ENCODE measurements around the gene FGF9.

Gene FGF9

GRCh38 chr13:21694831-21695230 lies 24.0 kb downstream of the FGF9 start:
- no peak overlapping the region for H3K9ac ChIP-seq (ENCODE audit: low read depth, low read length)
- H3K36me3 ChIP-seq (ENCODE audit: insufficient read depth, low read length): no peaks in the 10 kb centered on the region
- H3K27me3 ChIP-seq (ENCODE audit: control insufficient read depth, insufficient read depth, low read length): peaks cover 21% of the 10 kb centered on the region
- H3K4me3 ChIP-seq (ENCODE audit: low read length): no peak overlapping the region
- H3K9me3 ChIP-seq (replicated peaks; ENCODE audit: low read length): no peaks in the 10 kb centered on the region
- no peak overlapping the region for H3K4me2 ChIP-seq (ENCODE audit: low read length)
- no peaks in the 10 kb centered on the region for H3K4me1 ChIP-seq (ENCODE audit: control insufficient read depth, insufficient read depth, low read length)

- Histone ChIP-seq H3K4me2 (ENCODE audit: low read length) (no peak overlapping the region), H3K9me3 (replicated peaks; ENCODE audit: low read length) (no peaks in the 10 kb centered on the region), H3K4me1 (ENCODE audit: control insufficient read depth, insufficient read depth, low read length) (no peaks in the 10 kb centered on the region), H3K36me3 (ENCODE audit: insufficient read depth, low read length) (no peaks in the 10 kb centered on the region), H3K4me3 (ENCODE audit: low read length) (no peak overlapping the region), H3K9ac (ENCODE audit: low read depth, low read length) (no peak overlapping the region), H3K27me3 (ENCODE audit: control insufficient read depth, insufficient read depth, low read length) (peaks cover 16% of the 10 kb centered on the region)
Observed at GRCh38 chr13:21695546-21695945, 24.7 kb downstream of the FGF9 start.

- Histone ChIP-seq H3K36me3 (ENCODE audit: insufficient read depth, low read length) (no peaks in the 10 kb centered on the region), H3K9ac (ENCODE audit: low read depth, low read length) (no peak overlapping the region), H3K9me3 (replicated peaks; ENCODE audit: low read length) (no peaks in the 10 kb centered on the region), H3K27me3 (ENCODE audit: control insufficient read depth, insufficient read depth, low read length) (peaks cover 9% of the 10 kb centered on the region), H3K4me2 (ENCODE audit: low read length) (no peak overlapping the region), H3K4me1 (ENCODE audit: control insufficient read depth, insufficient read depth, low read length) (no peaks in the 10 kb centered on the region), H3K4me3 (ENCODE audit: low read length) (no peak overlapping the region)
Observed at GRCh38 chr13:21696865-21697448, 26.1 kb downstream of the FGF9 start.

- no peaks in the 10 kb centered on the region for H3K4me1 ChIP-seq (ENCODE audit: control insufficient read depth, insufficient read depth, low read length)
- no peaks in the 10 kb centered on the region for H3K9me3 ChIP-seq (replicated peaks; ENCODE audit: low read length)
- H3K4me3 ChIP-seq (ENCODE audit: low read length): no peak overlapping the region
- no peak overlapping the region for H3K9ac ChIP-seq (ENCODE audit: low read depth, low read length)
- H3K27me3 ChIP-seq (ENCODE audit: control insufficient read depth, insufficient read depth, low read length): peaks cover 5% of the 10 kb centered on the region
- H3K4me2 ChIP-seq (ENCODE audit: low read length): no peak overlapping the region
- no peaks in the 10 kb centered on the region for H3K36me3 ChIP-seq (ENCODE audit: insufficient read depth, low read length)
Observed at GRCh38 chr13:21698817-21699679, 28.2 kb downstream of the FGF9 start.

- H3K9me3 ChIP-seq (replicated peaks; ENCODE audit: low read length): no peaks in the 10 kb centered on the region
- no peaks in the 10 kb centered on the region for H3K4me1 ChIP-seq (ENCODE audit: control insufficient read depth, insufficient read depth, low read length)
- peaks cover 5% of the 10 kb centered on the region for H3K27me3 ChIP-seq (ENCODE audit: control insufficient read depth, insufficient read depth, low read length)
- no peak overlapping the region for H3K4me3 ChIP-seq (ENCODE audit: low read length)
- H3K9ac ChIP-seq (ENCODE audit: low read depth, low read length): no peak overlapping the region
- no peak overlapping the region for H3K4me2 ChIP-seq (ENCODE audit: low read length)
- no peaks in the 10 kb centered on the region for H3K36me3 ChIP-seq (ENCODE audit: insufficient read depth, low read length)
Observed at GRCh38 chr13:21701460-21701859, 30.6 kb downstream of the FGF9 start.

- H3K4me1 ChIP-seq (ENCODE audit: control insufficient read depth, insufficient read depth, low read length): no peaks in the 10 kb centered on the region
- no peak overlapping the region for H3K9ac ChIP-seq (ENCODE audit: low read depth, low read length)
- H3K27me3 ChIP-seq (ENCODE audit: control insufficient read depth, insufficient read depth, low read length): no peaks in the 10 kb centered on the region
- H3K4me3 ChIP-seq (ENCODE audit: low read length): no peak overlapping the region
- no peak overlapping the region for H3K4me2 ChIP-seq (ENCODE audit: low read length)
- no peaks in the 10 kb centered on the region for H3K9me3 ChIP-seq (replicated peaks; ENCODE audit: low read length)
- no peaks in the 10 kb centered on the region for H3K36me3 ChIP-seq (ENCODE audit: insufficient read depth, low read length)
Observed at GRCh38 chr13:21703846-21704245, 33.0 kb downstream of the FGF9 start.

- Histone ChIP-seq H3K4me1 (ENCODE audit: control insufficient read depth, insufficient read depth, low read length) (no peaks in the 10 kb centered on the region), H3K4me3 (ENCODE audit: low read length) (no peak overlapping the region), H3K4me2 (ENCODE audit: low read length) (no peak overlapping the region), H3K27me3 (ENCODE audit: control insufficient read depth, insufficient read depth, low read length) (no peaks in the 10 kb centered on the region), H3K9ac (ENCODE audit: low read depth, low read length) (no peak overlapping the region), H3K36me3 (ENCODE audit: insufficient read depth, low read length) (no peaks in the 10 kb centered on the region), H3K9me3 (replicated peaks; ENCODE audit: low read length) (no peaks in the 10 kb centered on the region)
Observed at GRCh38 chr13:21707586-21707985, 36.7 kb downstream of the FGF9 start.

GRCh38 chr13:21709697-21710096 lies 38.8 kb downstream of the FGF9 start:
- Histone ChIP-seq H3K9ac (ENCODE audit: low read depth, low read length) (no peak overlapping the region), H3K36me3 (ENCODE audit: insufficient read depth, low read length) (no peaks in the 10 kb centered on the region), H3K27me3 (ENCODE audit: control insufficient read depth, insufficient read depth, low read length) (no peaks in the 10 kb centered on the region), H3K4me3 (ENCODE audit: low read length) (no peak overlapping the region), H3K9me3 (replicated peaks; ENCODE audit: low read length) (no peaks in the 10 kb centered on the region), H3K4me2 (ENCODE audit: low read length) (no peak overlapping the region), H3K4me1 (ENCODE audit: control insufficient read depth, insufficient read depth, low read length) (no peaks in the 10 kb centered on the region)

- Histone ChIP-seq H3K27me3 (ENCODE audit: control insufficient read depth, insufficient read depth, low read length) (no peaks in the 10 kb centered on the region), H3K9me3 (replicated peaks; ENCODE audit: low read length) (no peaks in the 10 kb centered on the region), H3K4me3 (ENCODE audit: low read length) (no peak overlapping the region), H3K36me3 (ENCODE audit: insufficient read depth, low read length) (no peaks in the 10 kb centered on the region), H3K9ac (ENCODE audit: low read depth, low read length) (no peak overlapping the region), H3K4me1 (ENCODE audit: control insufficient read depth, insufficient read depth, low read length) (no peaks in the 10 kb centered on the region), H3K4me2 (ENCODE audit: low read length) (no peak overlapping the region)
Observed at GRCh38 chr13:21710163-21710562, 39.3 kb downstream of the FGF9 start.

GRCh38 chr13:21717817-21718216 lies 46.9 kb downstream of the FGF9 start:
- no peak overlapping the region for H3K4me3 ChIP-seq (ENCODE audit: low read length)
- H3K4me1 ChIP-seq (ENCODE audit: control insufficient read depth, insufficient read depth, low read length): no peaks in the 10 kb centered on the region
- no peak overlapping the region for H3K9ac ChIP-seq (ENCODE audit: low read depth, low read length)
- no peaks in the 10 kb centered on the region for H3K9me3 ChIP-seq (replicated peaks; ENCODE audit: low read length)
- no peaks in the 10 kb centered on the region for H3K36me3 ChIP-seq (ENCODE audit: insufficient read depth, low read length)
- no peak overlapping the region for H3K4me2 ChIP-seq (ENCODE audit: low read length)
- H3K27me3 ChIP-seq (ENCODE audit: control insufficient read depth, insufficient read depth, low read length): no peaks in the 10 kb centered on the region

- H3K9ac ChIP-seq (ENCODE audit: low read depth, low read length): no peak overlapping the region
- no peaks in the 10 kb centered on the region for H3K36me3 ChIP-seq (ENCODE audit: insufficient read depth, low read length)
- H3K4me3 ChIP-seq (ENCODE audit: low read length): no peak overlapping the region
- H3K4me2 ChIP-seq (ENCODE audit: low read length): no peak overlapping the region
- H3K4me1 ChIP-seq (ENCODE audit: control insufficient read depth, insufficient read depth, low read length): no peaks in the 10 kb centered on the region
- H3K27me3 ChIP-seq (ENCODE audit: control insufficient read depth, insufficient read depth, low read length): no peaks in the 10 kb centered on the region
- H3K9me3 ChIP-seq (replicated peaks; ENCODE audit: low read length): peaks cover 6% of the 10 kb centered on the region
Observed at GRCh38 chr13:21719463-21719862, 48.6 kb downstream of the FGF9 start.
